GM18505 (cell line): ENCODE data around the gene FNDC11.
"Not testable (repeated sequence)": the region's sequence is repeated elsewhere in the genome, so short reads cannot be mapped to it uniquely, and the experiment has no call there.

Experiments used
- ATAC-seq: cut with Tn5 transposase; IDR thresholded peaks from one replicate; pipeline ENCODE4 v1.9.1; 2021; ENCODE audit not compliant: unreplicated experiment
- POLR2A ChIP-seq: IDR thresholded peaks from 4 replicates; pipeline ENCODE4 v1.6.1; 2011; ENCODE audit warnings: borderline replicate concordance; ENCODE audit not compliant: insufficient read depth, insufficient read length; ENCODE audit errors: extremely low read depth

Gene FNDC11

DNA sequence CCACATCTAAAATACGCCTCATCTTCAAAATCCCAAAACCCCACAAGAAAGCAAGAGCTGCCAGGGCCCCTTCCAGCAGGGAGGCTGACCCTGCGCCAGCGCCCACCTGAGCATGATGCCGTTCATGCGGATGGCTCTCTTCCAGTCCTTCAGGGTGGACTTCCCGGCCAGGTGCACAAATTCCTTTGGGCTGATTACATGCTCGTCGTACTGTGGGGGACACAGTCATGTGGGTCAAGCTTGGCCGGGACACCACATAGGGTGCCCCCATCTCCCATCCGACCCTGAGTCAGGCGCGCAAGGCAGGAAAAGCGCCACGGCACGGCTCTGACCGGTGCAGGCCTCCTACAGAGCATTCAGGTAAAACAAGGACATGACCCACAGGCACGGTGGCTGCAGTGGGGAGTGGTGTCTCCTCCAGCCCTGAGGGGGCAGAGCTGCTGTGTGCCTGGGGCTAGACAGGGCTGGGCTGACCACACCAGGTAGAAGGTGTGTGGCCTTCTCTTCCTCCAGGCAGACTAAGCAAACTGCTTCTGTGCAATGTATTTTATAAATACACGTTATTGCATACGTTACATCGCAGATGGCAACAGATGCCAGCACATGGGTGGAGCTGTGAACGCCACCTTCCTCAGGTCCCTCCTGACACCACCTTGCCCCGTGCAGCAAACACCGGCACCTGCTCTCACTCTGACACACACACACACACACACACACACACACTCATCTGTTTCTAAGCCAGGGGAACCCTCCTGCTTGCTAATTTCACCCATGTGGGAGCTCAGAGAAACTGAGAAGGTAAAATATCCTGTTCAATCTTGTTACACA is 43.9 kb downstream of the FNDC11 start:
- ATAC-seq, result no peak
- no peak for TF ChIP-seq POLR2A

DNA sequence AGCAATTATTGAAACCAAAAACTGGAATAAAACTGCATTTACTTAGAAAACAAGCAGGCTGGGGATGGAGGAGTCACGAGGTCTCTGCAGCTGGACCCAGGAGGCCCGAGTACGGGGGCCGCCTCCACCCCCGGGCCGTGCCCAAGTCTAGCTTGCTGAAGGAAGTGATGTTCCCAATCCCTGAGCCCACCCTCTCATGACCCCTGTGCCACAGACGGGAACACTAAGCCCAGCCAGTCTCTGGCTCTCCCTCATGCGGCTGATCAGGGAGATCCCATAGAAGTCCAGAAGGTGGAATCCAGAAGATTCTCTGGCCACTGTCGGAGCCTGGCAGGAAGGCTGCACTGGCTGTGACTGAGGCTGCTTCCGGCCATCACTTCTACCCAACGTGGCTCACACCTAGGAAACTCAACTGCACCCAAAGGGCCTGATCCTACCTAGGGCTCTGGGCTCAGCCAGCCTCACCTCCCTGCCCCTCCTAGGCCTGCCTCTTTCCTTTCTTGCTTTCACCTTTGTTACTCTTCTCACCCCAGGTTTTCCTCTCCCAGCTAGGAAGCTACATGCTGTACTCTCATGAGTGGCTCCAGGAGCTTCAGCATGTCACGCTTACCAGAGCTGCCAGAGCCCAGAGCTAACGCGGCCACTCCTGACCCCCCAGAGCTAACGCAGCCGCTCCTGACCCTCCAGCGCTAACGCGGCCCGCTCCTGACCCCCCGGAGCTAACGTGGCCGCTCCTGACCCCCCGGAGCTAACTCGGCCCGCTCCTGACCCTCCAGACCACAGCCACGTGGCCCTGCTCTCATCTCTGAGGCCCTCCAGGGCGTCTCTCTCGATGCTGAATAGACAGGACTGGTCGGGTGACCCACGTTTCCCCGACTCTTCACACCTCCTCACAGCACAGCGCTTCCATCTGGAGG is 44.8 kb downstream of the FNDC11 start:
- no peak for TF ChIP-seq POLR2A
- no peak for ATAC-seq

DNA sequence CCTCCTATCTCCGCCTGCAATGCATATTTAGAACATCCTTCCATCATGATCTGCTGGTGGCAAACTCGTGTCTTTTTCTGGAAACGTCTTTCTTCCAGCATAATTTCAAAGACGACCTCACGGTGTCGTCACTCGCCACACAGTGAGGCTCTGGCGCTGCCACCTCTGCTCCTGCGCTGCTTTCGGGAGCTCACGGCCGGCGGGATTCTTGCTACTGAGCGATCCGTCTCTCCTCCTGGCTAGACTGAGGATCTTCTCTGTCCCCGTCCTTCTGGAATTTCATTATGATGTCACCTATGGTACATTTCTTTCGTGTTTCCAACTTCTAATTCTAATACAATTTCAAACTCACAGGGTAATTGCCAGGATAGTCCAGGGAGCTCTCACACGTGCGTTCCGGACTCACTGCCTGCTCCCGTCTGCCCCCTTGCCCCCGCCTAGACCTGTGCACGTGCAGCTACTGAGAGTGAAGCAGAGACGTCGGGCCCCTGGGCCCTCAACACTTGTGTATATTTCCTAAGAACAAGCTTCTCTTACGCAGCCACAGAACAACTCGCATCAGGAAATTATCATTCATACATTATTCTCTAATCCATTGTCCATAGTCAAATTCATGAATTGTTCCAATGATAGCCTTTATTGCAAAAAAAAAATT is 45.6 kb downstream of the FNDC11 start:
- ATAC-seq, result no peak
- TF ChIP-seq POLR2A, result no peak

- ATAC-seq, result not testable (repeated sequence)
These were observed 47.7 kb downstream of the FNDC11 start for GRCh38 chr20:63601679-63602078.

- TF ChIP-seq POLR2A, result no peak
- no peak for ATAC-seq
These were observed 48.4 kb downstream of the FNDC11 start for GRCh38 chr20:63602321-63602720.
